Measurements from ENCODE around the gene FLOT1. TPM values are rescaled to one million over a fixed set of nuclear protein-coding genes. Genes with fewer than 3 reads are reported as not detected.
A peak's percentile ranks its signal among the peaks of the same experiment; 100 is the strongest.

FLOT1 gene
- total and polyA plus RNA-seq, 2 of the 13 experiments (the other 11 are each of a cell fraction or from before 2014, with no cell fraction given): 82.3 to 130 TPM

- peak; percentile 79; the same call in 1 of the 2 replicates for TF ChIP-seq ZBTB10 (CRISPR knock-in tag; IDR thresholded peaks at IDR 0.05; ENCODE audit: borderline replicate concordance)
- peak; percentile 88 for TF ChIP-seq FOXO1 (CRISPR knock-in tag; IDR thresholded peaks at IDR 0.05)
- TF ChIP-seq ZBTB1 (CRISPR knock-in tag; IDR thresholded peaks at IDR 0.05; ENCODE audit: borderline replicate concordance): no peak
- TF ChIP-seq ZNF713 (CRISPR knock-in tag; IDR thresholded peaks at IDR 0.05): 0 out of 2 replicates have a peak, but pooled peaks have one; percentile 62
- TF ChIP-seq ZNF205 (CRISPR knock-in tag; IDR thresholded peaks at IDR 0.05): peak; percentile 77; the same call in 1 of the 2 replicates
- 0 out of 2 replicates have a peak, but pooled peaks have one; percentile 41 for TF ChIP-seq CENPBD1 (CRISPR knock-in tag; IDR thresholded peaks at IDR 0.05; ENCODE audit: borderline replicate concordance, low read depth)
- TF ChIP-seq ETV5 (CRISPR knock-in tag; IDR thresholded peaks at IDR 0.05; ENCODE audit: borderline replicate concordance): peak; percentile 80
- TF ChIP-seq ZFX (CRISPR knock-in tag; IDR thresholded peaks at IDR 0.05; ENCODE audit: low read depth): peak; percentile 83
- 0 out of 2 replicates have a peak, but pooled peaks have one; percentile 68 for TF ChIP-seq ZNF720 (CRISPR knock-in tag; IDR thresholded peaks at IDR 0.05)
- TF ChIP-seq CBFB (CRISPR knock-in tag; IDR thresholded peaks at IDR 0.05): peak; percentile 96
- peak; percentile 78 for TF ChIP-seq ESRRA (CRISPR knock-in tag; IDR thresholded peaks at IDR 0.05; ENCODE audit: low read depth)
- TF ChIP-seq E2F5 (CRISPR knock-in tag; conservative IDR thresholded peaks at IDR 0.05): peak; percentile 99
- TF ChIP-seq ZNF276 (CRISPR knock-in tag; IDR thresholded peaks at IDR 0.05; ENCODE audit: low read depth): no peak
- TF ChIP-seq TOPORS (CRISPR knock-in tag; IDR thresholded peaks at IDR 0.05): peak; percentile 97
- peak; percentile 90 for TF ChIP-seq NR2C2 (CRISPR knock-in tag; IDR thresholded peaks at IDR 0.05; ENCODE audit: borderline replicate concordance)
- TF ChIP-seq LRRFIP1 (CRISPR knock-in tag; conservative IDR thresholded peaks at IDR 0.05): 0 out of 2 replicates have a peak, but pooled peaks have one; percentile 94
Measured at GRCh38 chr6:30717129-30717844, 25.2 kb downstream of the FLOT1 start, which contains the start of gene MDC1 (continued).
